Activated CD4-positive, alpha-beta T cell treated with anti-CD3 and anti-CD28 coated beads, Interleukin-2, Interleukin-6, amounts not matched to agents 100 ng/mL and 50 ng/mL, durations not matched to agents 16 hours and 8 hours (primary cell): ENCODE data around the gene SPOPL.

Source experiments
- DNase-seq: peaks from one replicate; pipeline ENCODE4 v3.0.0-alpha.2; 2020

SPOPL gene

DNA sequence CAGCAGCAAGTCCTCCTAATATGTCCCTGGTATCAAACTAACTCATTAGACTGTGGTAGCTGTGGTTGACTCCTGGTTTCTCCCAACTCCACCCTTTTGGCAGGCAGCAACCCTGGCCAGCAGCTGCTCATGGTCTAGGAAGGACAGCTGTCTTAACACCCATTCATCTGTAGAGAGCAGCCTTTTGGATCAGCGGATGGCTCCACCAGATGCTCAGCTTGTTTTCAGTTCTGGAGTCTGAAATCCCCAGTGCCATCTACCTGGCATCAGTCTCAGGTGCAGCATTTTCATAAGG is 100.5 kb downstream of the SPOPL start:
- DNase-seq: no peak

DNA sequence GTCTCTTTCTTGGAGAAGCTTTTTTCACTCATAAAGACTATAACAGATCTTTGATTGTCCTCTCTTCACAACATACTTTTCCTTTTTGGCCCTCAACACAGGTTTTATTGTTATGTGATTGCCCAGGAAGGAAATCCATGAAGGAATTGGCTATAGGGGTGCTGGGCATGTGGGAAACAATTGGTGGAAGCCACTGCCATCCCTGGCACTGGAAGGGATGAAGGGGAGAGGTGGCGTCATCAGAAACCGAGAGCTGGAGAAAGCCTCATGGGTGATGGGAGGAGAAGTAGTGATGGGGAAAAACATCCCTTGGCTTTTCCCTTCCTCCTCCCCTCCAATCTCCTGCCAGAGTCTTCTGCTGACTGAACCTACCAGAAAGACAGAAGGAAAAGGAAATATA is 106.2 kb downstream of the SPOPL start:
- no peak for DNase-seq

DNA sequence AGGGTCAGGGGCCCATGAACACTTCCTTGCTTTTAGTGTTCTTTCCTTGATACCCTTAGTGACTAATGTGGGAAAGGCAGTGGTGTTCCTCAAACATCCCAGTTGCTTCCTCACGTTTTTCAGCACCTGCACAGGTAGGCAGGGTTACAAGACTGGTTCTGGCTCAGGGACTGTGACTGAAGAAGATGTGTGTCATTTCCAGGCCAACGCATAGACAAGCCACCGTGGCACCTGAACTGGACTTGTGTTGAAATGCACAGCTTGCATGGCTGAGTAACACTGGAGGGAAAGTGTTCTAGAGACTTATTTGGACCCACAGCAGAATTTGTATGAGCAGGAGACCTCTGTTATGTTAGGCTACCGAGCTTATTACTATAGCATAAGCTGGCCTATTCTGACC is 107.9 kb downstream of the SPOPL start:
- DNase-seq: no peak

- no peak for DNase-seq
Observed at GRCh38 chr2:138610201-138610953, 108.8 kb downstream of the SPOPL start.

DNA sequence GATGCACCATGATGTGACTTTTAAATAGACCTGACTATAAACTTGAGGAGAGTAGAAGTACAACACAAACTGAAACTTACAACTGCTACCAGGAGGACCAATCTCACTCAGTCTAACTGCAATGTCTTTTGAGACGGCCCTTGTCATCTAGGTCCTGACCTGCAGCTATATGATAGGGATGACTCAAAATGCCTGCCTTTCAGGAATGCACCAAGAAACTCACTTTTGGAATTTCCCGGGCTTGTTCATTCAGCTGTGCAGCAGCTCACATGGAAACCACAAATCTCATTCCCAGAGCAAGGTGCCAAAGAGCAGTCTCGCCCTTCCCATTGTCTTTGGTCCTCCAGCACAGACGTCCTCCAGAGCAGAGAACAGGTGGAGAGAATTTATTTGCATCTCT is 113.7 kb downstream of the SPOPL start:
- no peak for DNase-seq

GRCh38 chr2:138617026-138617425 is 115.5 kb downstream of the SPOPL start:
- DNase-seq: no peak

DNA sequence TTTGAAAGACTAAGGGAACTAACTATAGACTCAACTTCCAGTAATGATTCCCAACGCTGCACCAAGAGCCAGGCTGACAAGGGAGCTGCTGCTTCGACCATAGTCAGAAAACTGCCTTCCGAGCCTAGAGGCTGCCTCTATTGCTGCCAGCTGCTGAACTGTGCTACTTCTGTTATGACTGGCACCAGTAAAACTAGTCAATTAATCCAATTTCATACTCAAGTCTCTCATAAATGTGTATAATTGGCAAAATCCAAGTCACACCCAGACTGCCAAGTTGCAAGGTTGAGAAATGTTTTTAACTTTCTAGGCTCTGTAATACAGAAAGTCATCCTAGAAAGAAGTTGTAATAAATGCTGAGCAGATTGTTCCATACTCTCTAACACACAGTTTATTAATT is 117.4 kb downstream of the SPOPL start:
- DNase-seq: no peak

- DNase-seq: no peak
Observed at GRCh38 chr2:138620431-138620830, 118.9 kb downstream of the SPOPL start.

DNA sequence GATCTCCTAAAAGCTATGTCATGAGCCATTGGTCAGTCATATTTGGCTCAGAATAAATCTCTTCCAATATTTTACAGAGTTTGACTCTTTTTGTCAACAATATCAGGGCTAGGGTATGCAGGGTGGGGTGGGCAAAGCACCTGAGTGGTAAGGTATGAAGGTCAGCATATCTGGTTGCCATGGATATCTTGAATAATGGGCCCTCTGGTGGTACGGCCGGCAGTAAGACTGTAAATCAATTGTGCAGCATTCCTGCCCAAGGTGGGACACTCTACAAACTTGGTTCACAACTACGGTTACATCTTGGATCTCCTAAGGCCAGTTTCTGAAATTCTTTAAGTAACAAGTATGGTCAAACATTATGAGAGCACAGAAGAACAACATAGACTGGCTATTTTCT is 119.6 kb downstream of the SPOPL start:
- DNase-seq: no peak

DNA sequence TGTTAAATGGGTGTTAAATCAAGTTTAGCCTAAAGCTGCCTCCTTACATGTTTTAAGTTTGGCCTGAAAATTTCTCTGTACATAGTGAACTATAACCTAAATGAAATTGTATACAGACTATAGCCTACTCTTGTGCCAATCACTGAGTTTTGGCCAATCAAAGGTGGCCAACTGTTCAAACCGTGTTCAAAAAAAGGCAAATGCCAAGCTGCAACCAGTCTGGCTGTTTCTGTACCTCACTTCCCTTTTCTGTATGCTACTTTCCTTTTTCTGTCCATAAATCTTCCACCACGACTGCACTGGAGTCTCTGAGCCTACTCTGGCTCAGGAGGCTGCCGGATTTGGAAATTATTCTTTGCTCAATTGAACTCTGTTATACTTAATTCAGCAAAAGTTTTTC is 121.0 kb downstream of the SPOPL start:
- no peak for DNase-seq
